Measurements from ENCODE around the gene LRRTM4. TPM values are rescaled to one million over a fixed set of nuclear protein-coding genes. Genes with fewer than 3 reads are reported as not detected.

The LRRTM4 gene
- not detected in 2 replicates for total RNA-seq

DNA sequence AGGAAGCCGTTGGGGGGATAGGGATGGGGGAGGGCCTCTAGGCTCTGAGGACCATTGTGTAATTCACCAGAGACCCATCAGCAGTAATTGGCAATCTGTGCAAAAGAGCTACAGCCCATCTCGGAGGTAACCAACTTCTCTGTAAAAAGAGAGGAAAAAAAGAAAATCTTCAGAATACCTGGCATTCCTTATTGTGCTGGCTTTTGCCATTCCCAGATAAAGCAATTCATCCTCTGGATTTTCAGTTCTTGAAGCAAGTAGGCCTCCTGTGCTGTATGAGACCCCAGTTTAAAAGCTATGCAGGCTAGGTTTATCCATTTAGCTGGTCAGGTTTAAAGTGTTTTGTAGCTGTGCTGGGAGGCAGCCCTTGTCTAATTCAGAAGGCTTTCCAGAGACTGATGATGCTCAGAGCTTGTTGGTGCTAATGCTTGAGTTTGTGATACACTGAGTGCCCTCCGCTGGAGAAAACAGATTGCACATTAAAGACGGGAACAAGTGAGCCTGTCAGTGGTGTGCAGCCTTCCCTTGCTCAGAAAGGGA, at the start of gene LRRTM4:
LRRTM4 (minus strand) TSS at position 446 of the 540 bp plus-strand sequence.

Small RNA genes lying within 50 kb of the gene (small RNA-seq; reads per million reads assigned to genes)
- not detected for gene RNA5SP98
